KBM-7 (cell line): ENCODE measurements around the gene POMGNT1.

Source experiments
- DNase-seq: peaks from one replicate; pipeline ENCODE4 v3.0.0-alpha.2; 2015
- in situ Hi-C: fragments of 300-500 bp; cut with MboI; formaldehyde crosslinking; loops from 2 replicates; pipeline ENCODE4 v1.14.3; 2020; ENCODE audit warnings: low sequenced_read_pairs, low pct_unique_long_range_greater_than_20kb, mixed read lengths

The POMGNT1 gene

GRCh38 chr1:46215504-46215903 lies 17.3 kb upstream of the POMGNT1 start:
- DNase-seq: no peak
- in situ Hi-C loops: no loop called here

DNA sequence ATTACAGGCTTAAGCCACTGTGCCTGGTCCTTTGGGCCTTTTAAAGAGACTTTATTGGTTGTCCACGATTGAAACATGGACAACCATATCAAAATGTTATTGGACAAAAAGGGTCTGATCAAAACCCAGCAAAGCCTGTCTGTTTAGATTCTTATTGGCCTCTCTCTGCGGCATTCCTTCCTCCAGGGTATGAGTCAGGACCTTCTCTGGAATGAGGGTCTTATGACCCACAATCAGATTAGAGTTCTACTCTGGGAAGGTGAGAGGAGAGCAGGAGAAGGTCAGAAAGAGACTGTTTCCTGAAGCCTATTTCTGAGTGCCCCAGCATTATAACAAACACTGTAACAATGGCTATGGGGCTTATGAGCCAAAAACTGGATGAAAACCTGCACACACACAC lies 12.8 kb upstream of the POMGNT1 start:
- DNase-seq: no peak
- in situ Hi-C loops: no loop called here

GRCh38 chr1:46210561-46210960 lies 12.3 kb upstream of the POMGNT1 start:
- in situ Hi-C loops: no loop called here
- DNase-seq: no peak

GRCh38 chr1:46206399-46206798 lies 8.2 kb upstream of the POMGNT1 start:
- in situ Hi-C loops: no loop called here
- no peak for DNase-seq

GRCh38 chr1:46205791-46206190 lies 7.6 kb upstream of the POMGNT1 start:
- DNase-seq: no peak
- in situ Hi-C loops: no loop called here

GRCh38 chr1:46205141-46205540 lies 6.9 kb upstream of the POMGNT1 start:
- no peak for DNase-seq
- in situ Hi-C loops: no loop called here

- in situ Hi-C loops: no loop called here
- peak; percentile 54 for DNase-seq
These were observed 6.1 kb upstream of the POMGNT1 start for GRCh38 chr1:46204406-46204742.

DNA sequence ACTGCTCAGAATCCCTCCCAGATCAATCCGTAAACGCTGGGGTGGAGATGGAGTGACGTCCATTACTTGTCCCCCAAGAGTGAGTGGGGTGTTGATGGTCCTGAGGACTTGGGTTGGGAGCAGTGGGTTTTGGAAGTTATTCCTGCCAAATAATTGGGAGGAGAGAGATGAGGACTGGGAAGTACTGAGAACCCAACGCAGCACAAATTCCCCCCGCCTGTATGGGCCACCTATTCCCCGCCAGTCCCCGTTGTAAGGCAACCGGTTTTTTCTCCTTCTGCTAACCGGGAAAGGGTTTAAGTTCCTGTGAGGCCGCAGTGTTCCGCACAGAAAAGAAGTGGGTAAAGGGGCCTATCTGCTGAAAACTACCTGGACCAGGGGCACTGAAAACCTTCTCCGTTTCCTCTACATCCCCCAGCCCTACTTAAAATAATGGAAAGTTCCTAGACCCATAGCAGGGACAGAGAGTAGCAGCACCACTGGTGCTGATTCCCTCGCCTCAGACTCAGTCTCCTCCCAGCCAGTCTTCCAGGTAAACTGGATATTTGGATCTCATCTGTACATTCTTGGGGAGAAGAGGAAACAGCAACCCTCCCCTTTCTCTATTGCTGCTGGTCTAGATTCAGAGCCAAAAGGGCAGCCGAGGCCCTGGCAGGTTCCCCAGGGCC lies 5.6 kb upstream of the POMGNT1 start:
- in situ Hi-C loops: no loop called here
- peak; percentile 25 for DNase-seq

DNA sequence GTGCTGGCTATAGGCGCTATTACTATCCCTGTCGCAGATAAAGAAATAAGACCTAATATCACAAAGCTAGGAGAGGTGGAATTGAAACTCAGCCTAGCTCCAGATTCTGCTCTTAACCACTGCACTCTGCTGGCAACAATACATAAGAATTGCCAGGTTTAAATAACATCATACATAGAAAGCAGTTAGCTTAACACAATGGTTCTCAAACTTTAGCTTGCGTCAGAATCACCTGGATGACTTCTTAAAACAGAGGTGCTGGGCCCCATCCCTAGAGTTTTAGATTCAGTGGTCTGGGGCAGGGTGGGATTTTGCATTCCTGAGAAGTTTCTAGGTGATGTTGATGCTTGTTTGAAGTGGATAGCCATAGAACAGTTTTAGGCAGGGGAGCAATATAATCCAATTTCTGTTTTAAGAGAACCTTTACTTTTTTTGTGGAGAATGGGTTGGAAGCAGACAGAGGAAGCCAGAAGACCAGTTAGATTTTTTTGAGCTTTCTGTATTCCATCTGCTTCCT lies 1.1 kb upstream of the POMGNT1 start:
- in situ Hi-C loops: no loop called here

GRCh38 chr1:46197560-46197963 lies 672 bp downstream of the POMGNT1 start:
- no peak for DNase-seq
- in situ Hi-C loops: no loop called here

More for the DNA sequence above, 1.1 kb upstream of the POMGNT1 start:
- DNase-seq: no peak

DNA sequence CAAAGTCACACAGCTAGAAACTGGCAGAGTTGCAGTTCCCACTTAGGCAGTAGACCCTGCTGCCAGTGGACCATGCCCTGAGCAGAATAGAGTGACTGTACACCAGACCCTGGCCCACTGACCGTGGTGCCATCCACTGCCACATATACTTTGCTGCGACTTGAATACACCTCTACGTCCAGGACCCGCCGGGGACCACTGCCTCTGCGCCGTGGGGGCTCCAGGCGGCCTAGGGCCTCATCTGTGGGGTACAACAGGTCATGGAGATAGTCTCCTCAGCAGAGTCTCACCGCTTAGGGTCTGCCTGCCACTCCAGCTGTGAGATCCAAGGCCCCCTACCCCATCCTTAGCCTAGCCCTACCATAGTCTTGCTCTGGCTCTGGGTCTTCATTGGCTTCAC lies 1.6 kb downstream of the POMGNT1 start:
- in situ Hi-C loops: no loop called here
- DNase-seq: no peak

- DNase-seq: no peak
- in situ Hi-C loops: no loop called here
These were observed 3.5 kb downstream of the POMGNT1 start for GRCh38 chr1:46194641-46195193.

GRCh38 chr1:46193984-46194570 lies 4.2 kb downstream of the POMGNT1 start:
- in situ Hi-C loops: no loop called here
- DNase-seq: no peak

DNA sequence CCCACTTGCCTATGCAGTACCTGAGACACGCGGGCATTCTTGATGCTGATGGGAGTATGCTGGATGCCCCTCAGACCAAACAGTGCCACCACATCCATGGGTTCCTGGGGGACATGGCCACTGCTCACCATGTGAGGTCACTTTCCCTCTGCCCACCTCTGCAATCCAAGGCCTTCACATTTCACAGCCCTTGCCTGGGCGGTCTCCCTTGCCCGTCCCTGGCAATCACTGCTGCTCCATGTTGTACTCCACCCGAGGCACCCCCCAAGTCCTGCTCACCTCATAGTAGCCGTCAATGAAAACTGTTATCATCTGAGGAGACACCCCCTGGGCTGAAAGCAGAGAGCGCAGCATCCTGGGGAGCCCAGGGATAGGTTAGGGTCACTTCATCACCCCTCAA lies 4.9 kb downstream of the POMGNT1 start:
- DNase-seq: no peak
- in situ Hi-C loops: no loop called here

GRCh38 chr1:46192171-46192570 lies 6.1 kb downstream of the POMGNT1 start:
- no peak for DNase-seq
- in situ Hi-C loops: no loop called here

- no peak for DNase-seq
- in situ Hi-C loops: no loop called here
These were observed 7.1 kb downstream of the POMGNT1 start for GRCh38 chr1:46191033-46191701.

- in situ Hi-C loops: no loop called here
- no peak for DNase-seq
These were observed 7.7 kb downstream of the POMGNT1 start for GRCh38 chr1:46190539-46190938.

GRCh38 chr1:46188295-46189030 lies 9.8 kb downstream of the POMGNT1 start:
- DNase-seq: no peak
- in situ Hi-C loops: loop anchor here (10.0 kb wide), 1 partner anchor 154 kb away; no protein-coding TSS in a partner anchor

DNA sequence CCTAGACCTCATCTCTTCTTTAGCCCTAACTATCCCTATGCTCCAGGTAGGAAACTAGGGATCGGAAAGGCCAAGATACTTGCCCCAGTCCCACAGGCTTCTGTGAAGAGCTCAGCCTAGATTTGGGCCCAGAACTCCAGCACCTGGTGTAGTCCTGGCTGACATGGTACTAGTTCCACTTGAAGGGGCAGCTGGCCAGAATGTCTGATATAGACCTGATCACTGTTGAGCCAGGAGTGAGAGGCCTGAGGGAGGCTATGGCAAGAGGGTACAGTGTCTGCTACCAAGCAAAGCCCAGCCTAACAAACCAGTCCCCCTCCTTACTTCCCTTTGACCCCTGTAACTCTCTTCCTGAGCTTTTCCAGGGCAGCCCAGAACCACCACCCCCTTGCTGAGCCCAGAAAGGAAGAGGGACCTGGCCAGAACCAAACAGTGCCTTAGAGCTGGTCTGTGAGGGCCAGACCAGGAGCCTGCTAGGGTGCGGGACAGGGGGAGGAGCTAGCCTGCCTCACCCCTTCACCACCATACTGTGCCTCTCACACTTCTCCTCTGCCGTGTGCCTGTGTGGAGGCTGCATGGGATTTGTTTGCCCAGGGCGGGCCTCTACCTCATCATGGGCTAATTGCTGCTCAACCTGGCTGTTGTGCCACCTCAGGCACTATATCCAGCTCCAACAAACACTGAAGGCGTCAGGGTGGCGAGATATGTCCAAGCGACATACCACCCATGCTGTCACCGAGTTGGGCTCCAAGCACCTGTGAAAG lies 10.9 kb downstream of the POMGNT1 start:
- no peak for DNase-seq
- in situ Hi-C loops: loop anchor here (10.0 kb wide), 1 partner anchor 152 kb away; no protein-coding TSS in a partner anchor
